Fibroblast of lung (primary cell): ENCODE data around the gene C2orf81. TPM values are rescaled to one million over a fixed set of nuclear protein-coding genes. Genes with fewer than 3 reads are reported as not detected.

Experiments
- DNase-seq, 2 donors: peaks; one replicate each; pipeline versions ENCODE4 v3.0.0 to v3.0.0-alpha.2; 2010; ENCODE audit warnings: low read depth in 2 of 2
- H2AFZ ChIP-seq: 2 replicates; pipeline ENCODE4 v1.5.1; 2012; ENCODE audit warnings: low read length, control low read depth, inconsistent platforms
- H3K27ac ChIP-seq: 2 replicates; pipeline ENCODE4 v1.5.1; 2011; ENCODE audit warnings: low read length, control low read depth; ENCODE audit not compliant: insufficient read depth
- H3K27me3 ChIP-seq: 2 replicates; pipeline ENCODE4 v1.5.1; 2011; ENCODE audit warnings: mild to moderate bottlenecking, low read length; ENCODE audit not compliant: control insufficient read depth, insufficient read depth
- H3K36me3 ChIP-seq: 2 replicates; pipeline ENCODE4 v1.5.1; 2011; ENCODE audit warnings: low read length; ENCODE audit not compliant: control insufficient read depth, insufficient read depth
- H3K4me1 ChIP-seq: 2 replicates; pipeline ENCODE4 v1.5.1; 2011; ENCODE audit warnings: low read length; ENCODE audit not compliant: control insufficient read depth, insufficient read depth; ENCODE audit errors: extremely low read depth
- H3K4me2 ChIP-seq: 2 replicates; pipeline ENCODE4 v1.5.1; 2011; ENCODE audit warnings: low read length, control low read depth; ENCODE audit not compliant: insufficient read depth; ENCODE audit errors: extremely low read depth
- H3K4me3 ChIP-seq, 4 experiments: fragments of 200-600 bp in 1 of 4; sonication (generic) in 1 of 4; replicated peaks in 1 of 4; 2 replicates each; pipeline ENCODE4 v1.5.1; 2011 to 2016; ENCODE audit warnings: low read length in 4 of 4, low read depth in 3 of 4, mild to moderate bottlenecking in 3 of 4, control low read depth in 2 of 4, inconsistent platforms in 1 of 4, mixed read lengths in 1 of 4; ENCODE audit not compliant: insufficient read depth in 1 of 4; ENCODE audit errors: control extremely low read depth in 1 of 4
- H3K79me2 ChIP-seq: 2 replicates; pipeline ENCODE4 v1.5.1; 2012; ENCODE audit warnings: mild to moderate bottlenecking, low read length, inconsistent platforms; ENCODE audit not compliant: control insufficient read depth, insufficient read depth
- H3K9ac ChIP-seq: 2 replicates; pipeline ENCODE4 v1.5.1; 2011; ENCODE audit warnings: mild to moderate bottlenecking, low read length, control low read depth; ENCODE audit not compliant: insufficient read depth
- H3K9me3 ChIP-seq: 2 replicates; pipeline ENCODE4 v1.5.1; 2012; ENCODE audit warnings: low read depth, low read length; ENCODE audit not compliant: control insufficient read depth, insufficient read depth
- H4K20me1 ChIP-seq: 2 replicates; pipeline ENCODE4 v1.5.1; 2011; ENCODE audit warnings: low read length; ENCODE audit not compliant: control insufficient read depth, insufficient read depth; ENCODE audit errors: extremely low read depth
- CTCF ChIP-seq, 2 donors: IDR thresholded peaks in 1 of 2; conservative IDR thresholded peaks in 1 of 2; 1 replicate in 1 of 2; 2 replicates in 1 of 2; pipeline ENCODE4 v1.5.1; 2011 to 2012; ENCODE audit warnings: low read length in 2 of 2, control low read depth in 1 of 2, inconsistent platforms in 1 of 2, low read depth in 1 of 2, mild to moderate bottlenecking in 1 of 2
- EZH2 ChIP-seq: IDR thresholded peaks from 2 replicates; pipeline ENCODE4 v1.5.1; 2012; ENCODE audit warnings: low read length, control low read depth, mild to moderate bottlenecking; ENCODE audit errors: missing control alignments
- polyA plus RNA-seq, 2 donors: library from polyadenylated mRNA; depleted of rRNA in 1 of 2; stranded (reverse) in 1 of 2; unstranded in 1 of 2; fragments of >200 nt; gene quantifications; 2 replicates each; pipeline ENCODE4 v1.2.1, GENCODE V29; 2011 to 2012; ENCODE audit warnings: missing spikeins in 1 of 2
- total RNA-seq: library from RNA; depleted of rRNA; stranded (reverse); fragments of >200 nt; gene quantifications from 2 replicates; pipeline ENCODE4 v1.2.1, GENCODE V29; 2014

C2orf81 gene
- total and polyA plus RNA-seq, 2 donors (not counting 1 experiment from before 2014, with no cell fraction given), result 0.25 to 1.5 TPM

- DNase-seq, result no peak
- no peak for TF ChIP-seq EZH2
- no peak for TF ChIP-seq CTCF (conservative IDR thresholded peaks at IDR 0.05 in 1 of 2, IDR thresholded peaks at IDR 0.05 in 1 of 2; ENCODE audit: low read depth in 1 of 2, low read length in 2 of 2)
- no peaks in the 10 kb centered on the region for H3K27me3 ChIP-seq
- no peaks in the 10 kb centered on the region for H3K9me3 ChIP-seq
- H3K9ac ChIP-seq, result no peak overlapping the region
- no peaks in the 10 kb centered on the region for H4K20me1 ChIP-seq
- H3K4me1 ChIP-seq, result peaks cover 10% of the 10 kb centered on the region
- peak overlapping the region; percentile 76 to 98 (median 93) for H3K4me3 ChIP-seq
- H3K4me2 ChIP-seq, result peak overlapping the region; percentile 92
- no peak overlapping the region for H2AFZ ChIP-seq
- H3K36me3 ChIP-seq, result no peaks in the 10 kb centered on the region
- peaks cover 50% of the 10 kb centered on the region for H3K79me2 ChIP-seq
- peak overlapping the region; percentile 95 for H3K27ac ChIP-seq
Measured at GRCh38 chr2:74390606-74391005, 30.8 kb downstream of the C2orf81 start.

GRCh38 chr2:74387346-74387745, 34.1 kb downstream of the C2orf81 start:
- DNase-seq, result peak in 1 of 2 donors; percentile 57
- Histone ChIP-seq H3K79me2 (peaks cover 61% of the 10 kb centered on the region), H4K20me1 (no peaks in the 10 kb centered on the region), H2AFZ (no peak overlapping the region), H3K4me1 (peaks cover 14% of the 10 kb centered on the region), H3K27me3 (no peaks in the 10 kb centered on the region), H3K27ac (no peak overlapping the region), H3K9ac (no peak overlapping the region), H3K9me3 (no peaks in the 10 kb centered on the region), H3K4me2 (no peak overlapping the region), H3K36me3 (no peaks in the 10 kb centered on the region), H3K4me3 (no peak overlapping the region)
- TF ChIP-seq EZH2 (no peak), CTCF (conservative IDR thresholded peaks at IDR 0.05 in 1 of 2, IDR thresholded peaks at IDR 0.05 in 1 of 2; ENCODE audit: low read depth in 1 of 2, low read length in 2 of 2) (no peak)

GRCh38 chr2:74385396-74385795, 36.0 kb downstream of the C2orf81 start:
- H3K79me2 ChIP-seq, result peaks cover 66% of the 10 kb centered on the region
- no peaks in the 10 kb centered on the region for H4K20me1 ChIP-seq
- H3K27me3 ChIP-seq, result no peaks in the 10 kb centered on the region
- no peak overlapping the region for H2AFZ ChIP-seq
- H3K9me3 ChIP-seq, result no peaks in the 10 kb centered on the region
- no peaks in the 10 kb centered on the region for H3K36me3 ChIP-seq
- TF ChIP-seq CTCF (conservative IDR thresholded peaks at IDR 0.05 in 1 of 2, IDR thresholded peaks at IDR 0.05 in 1 of 2; ENCODE audit: low read depth in 1 of 2, low read length in 2 of 2), result no peak
- no peak for TF ChIP-seq EZH2
- no peak overlapping the region for H3K9ac ChIP-seq
- no peak overlapping the region for H3K4me3 ChIP-seq
- H3K4me2 ChIP-seq, result no peak overlapping the region
- DNase-seq, result peak in 1 of 2 donors; percentile 25
- H3K27ac ChIP-seq, result no peak overlapping the region
- H3K4me1 ChIP-seq, result peaks cover 12% of the 10 kb centered on the region
